Measurements from ENCODE around the gene WASF2. TPM values are rescaled to one million over a fixed set of nuclear protein-coding genes. Genes with fewer than 3 reads are reported as not detected.

The WASF2 gene
- total and polyA plus RNA-seq, 2 of the 13 experiments (the other 11 are each of a cell fraction or from before 2014, with no cell fraction given): 10.4 to 27.7 TPM

- TF ChIP-seq, protein P1, sequence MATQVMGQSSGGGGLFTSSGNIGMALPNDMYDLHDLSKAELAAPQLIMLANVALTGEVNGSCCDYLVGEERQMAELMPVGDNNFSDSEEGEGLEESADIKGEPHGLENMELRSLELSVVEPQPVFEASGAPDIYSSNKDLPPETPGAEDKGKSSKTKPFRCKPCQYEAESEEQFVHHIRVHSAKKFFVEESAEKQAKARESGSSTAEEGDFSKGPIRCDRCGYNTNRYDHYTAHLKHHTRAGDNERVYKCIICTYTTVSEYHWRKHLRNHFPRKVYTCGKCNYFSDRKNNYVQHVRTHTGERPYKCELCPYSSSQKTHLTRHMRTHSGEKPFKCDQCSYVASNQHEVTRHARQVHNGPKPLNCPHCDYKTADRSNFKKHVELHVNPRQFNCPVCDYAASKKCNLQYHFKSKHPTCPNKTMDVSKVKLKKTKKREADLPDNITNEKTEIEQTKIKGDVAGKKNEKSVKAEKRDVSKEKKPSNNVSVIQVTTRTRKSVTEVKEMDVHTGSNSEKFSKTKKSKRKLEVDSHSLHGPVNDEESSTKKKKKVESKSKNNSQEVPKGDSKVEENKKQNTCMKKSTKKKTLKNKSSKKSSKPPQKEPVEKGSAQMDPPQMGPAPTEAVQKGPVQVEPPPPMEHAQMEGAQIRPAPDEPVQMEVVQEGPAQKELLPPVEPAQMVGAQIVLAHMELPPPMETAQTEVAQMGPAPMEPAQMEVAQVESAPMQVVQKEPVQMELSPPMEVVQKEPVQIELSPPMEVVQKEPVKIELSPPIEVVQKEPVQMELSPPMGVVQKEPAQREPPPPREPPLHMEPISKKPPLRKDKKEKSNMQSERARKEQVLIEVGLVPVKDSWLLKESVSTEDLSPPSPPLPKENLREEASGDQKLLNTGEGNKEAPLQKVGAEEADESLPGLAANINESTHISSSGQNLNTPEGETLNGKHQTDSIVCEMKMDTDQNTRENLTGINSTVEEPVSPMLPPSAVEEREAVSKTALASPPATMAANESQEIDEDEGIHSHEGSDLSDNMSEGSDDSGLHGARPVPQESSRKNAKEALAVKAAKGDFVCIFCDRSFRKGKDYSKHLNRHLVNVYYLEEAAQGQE (IDR thresholded peaks at IDR 0.05; ENCODE audit: borderline replicate concordance in 1 of 2, low read depth in 1 of 2, low read length in 2 of 2): no peak
- 0 out of 2 replicates have a peak, but pooled peaks have one; percentile 23 for TF ChIP-seq ZNF501 (CRISPR knock-in tag; IDR thresholded peaks at IDR 0.05)
- no peak for TF ChIP-seq IKZF1 (IDR thresholded peaks at IDR 0.05)
- TF ChIP-seq ZNF205 (CRISPR knock-in tag; IDR thresholded peaks at IDR 0.05): 0 out of 2 replicates have a peak, but pooled peaks have one; percentile 28
- no peak for TF ChIP-seq EHMT2 (IDR thresholded peaks at IDR 0.05; ENCODE audit: borderline replicate concordance, low read depth, low read length)
- no peak for TF ChIP-seq TP53 (CRISPR knock-in tag; conservative IDR thresholded peaks at IDR 0.05)
- TF ChIP-seq GZF1 (CRISPR knock-in tag; IDR thresholded peaks at IDR 0.05): no peak
- no peak for TF ChIP-seq ZNF343 (CRISPR knock-in tag; IDR thresholded peaks at IDR 0.05)
- TF ChIP-seq ZNF124 (CRISPR knock-in tag; IDR thresholded peaks at IDR 0.05): no peak
- no peak for TF ChIP-seq ZNF670 (CRISPR knock-in tag; IDR thresholded peaks at IDR 0.05; ENCODE audit: borderline replicate concordance)
- TF ChIP-seq ETV5 (CRISPR knock-in tag; IDR thresholded peaks at IDR 0.05; ENCODE audit: borderline replicate concordance): no peak
- no peak for TF ChIP-seq ZNF225 (CRISPR knock-in tag; IDR thresholded peaks at IDR 0.05)
- no peak for TF ChIP-seq ZNF12 (CRISPR knock-in tag; IDR thresholded peaks at IDR 0.05)
- TF ChIP-seq, protein P2, sequence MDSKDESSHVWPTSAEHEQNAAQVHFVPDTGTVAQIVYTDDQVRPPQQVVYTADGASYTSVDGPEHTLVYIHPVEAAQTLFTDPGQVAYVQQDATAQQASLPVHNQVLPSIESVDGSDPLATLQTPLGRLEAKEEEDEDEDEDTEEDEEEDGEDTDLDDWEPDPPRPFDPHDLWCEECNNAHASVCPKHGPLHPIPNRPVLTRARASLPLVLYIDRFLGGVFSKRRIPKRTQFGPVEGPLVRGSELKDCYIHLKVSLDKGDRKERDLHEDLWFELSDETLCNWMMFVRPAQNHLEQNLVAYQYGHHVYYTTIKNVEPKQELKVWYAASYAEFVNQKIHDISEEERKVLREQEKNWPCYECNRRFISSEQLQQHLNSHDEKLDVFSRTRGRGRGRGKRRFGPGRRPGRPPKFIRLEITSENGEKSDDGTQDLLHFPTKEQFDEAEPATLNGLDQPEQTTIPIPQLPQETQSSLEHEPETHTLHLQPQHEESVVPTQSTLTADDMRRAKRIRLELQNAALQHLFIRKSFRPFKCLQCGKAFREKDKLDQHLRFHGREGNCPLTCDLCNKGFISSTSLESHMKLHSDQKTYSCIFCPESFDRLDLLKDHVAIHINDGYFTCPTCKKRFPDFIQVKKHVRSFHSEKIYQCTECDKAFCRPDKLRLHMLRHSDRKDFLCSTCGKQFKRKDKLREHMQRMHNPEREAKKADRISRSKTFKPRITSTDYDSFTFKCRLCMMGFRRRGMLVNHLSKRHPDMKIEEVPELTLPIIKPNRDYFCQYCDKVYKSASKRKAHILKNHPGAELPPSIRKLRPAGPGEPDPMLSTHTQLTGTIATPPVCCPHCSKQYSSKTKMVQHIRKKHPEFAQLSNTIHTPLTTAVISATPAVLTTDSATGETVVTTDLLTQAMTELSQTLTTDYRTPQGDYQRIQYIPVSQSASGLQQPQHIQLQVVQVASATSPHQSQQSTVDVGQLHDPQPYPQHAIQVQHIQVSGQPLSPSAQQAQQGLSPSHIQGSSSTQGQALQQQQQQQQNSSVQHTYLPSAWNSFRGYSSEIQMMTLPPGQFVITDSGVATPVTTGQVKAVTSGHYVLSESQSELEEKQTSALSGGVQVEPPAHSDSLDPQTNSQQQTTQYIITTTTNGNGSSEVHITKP (CRISPR knock-in tag; IDR thresholded peaks at IDR 0.05; ENCODE audit: low read depth): no peak
- TF ChIP-seq IRF9 (CRISPR knock-in tag; IDR thresholded peaks at IDR 0.05; ENCODE audit: borderline replicate concordance): 0 out of 2 replicates have a peak, but pooled peaks have one; percentile 34
- TF ChIP-seq ZNF180 (CRISPR knock-in tag; IDR thresholded peaks at IDR 0.05; ENCODE audit: borderline replicate concordance, low read depth): no peak
- no peak for TF ChIP-seq ZNF326 (CRISPR knock-in tag; IDR thresholded peaks at IDR 0.05; ENCODE audit: borderline replicate concordance)
- no peak for TF ChIP-seq ZBTB21 (CRISPR knock-in tag; IDR thresholded peaks at IDR 0.05)
- TF ChIP-seq ZNF207 (IDR thresholded peaks at IDR 0.05; ENCODE audit: borderline replicate concordance): no peak
These were observed 14.0 kb upstream of the WASF2 start (continued) for GRCh38 chr1:27503844-27504587.
